ENCODE measurements around the gene CBL. TPM values are rescaled to one million over a fixed set of nuclear protein-coding genes. Genes with fewer than 3 reads are reported as not detected.

Gene CBL
- total RNA-seq, 1 experiment from 2014 or later = 52.7 TPM

GRCh38 chr11:119322360-119322739 is 116.2 kb downstream of the CBL start:
- Histone ChIP-seq H3K36me3 (ENCODE audit: control insufficient read depth, insufficient read depth, low read length) (no peaks in the 10 kb centered on the region), H3K4me3 (ENCODE audit: low read depth, low read length) (no peak overlapping the region), H3K9me3 (no peaks in the 10 kb centered on the region), H3K4me1 (peaks cover 25% of the 10 kb centered on the region), H3K27me3 (replicated peaks; ENCODE audit: control insufficient read depth, insufficient read depth, low read length) (no peaks in the 10 kb centered on the region)
- Mint-ChIP-seq H3K27me3 (ENCODE audit: insufficient read depth, unreplicated experiment) (no peaks in the 10 kb centered on the region), H3K4me3 (ENCODE audit: unreplicated experiment) (no peak overlapping the region), H3K36me3 (ENCODE audit: insufficient read depth, unreplicated experiment) (no peaks in the 10 kb centered on the region), H3K9me3 (ENCODE audit: unreplicated experiment) (no peaks in the 10 kb centered on the region), H3K27ac (ENCODE audit: unreplicated experiment) (no peak overlapping the region), H3K4me1 (ENCODE audit: low read depth, unreplicated experiment) (no peaks in the 10 kb centered on the region)
- intact Hi-C loops (cut with micrococcal nuclease; ENCODE audit: unreplicated experiment) = no loop called here
- TF ChIP-seq CTCF (IDR thresholded peaks at IDR 0.05; ENCODE audit: insufficient read depth in 1 of 2, low read depth in 1 of 2, low read length in 1 of 2, severe bottlenecking in 1 of 2, unreplicated experiment in 1 of 2) = peak in 1 of 2 experiments; percentile 7
- BruUV-seq (replicated peaks) = no TSS peak
- CTCF ChIA-PET = interaction anchor here (0.7 to 4.1 kb wide), 14 partner anchors 9 to 152 kb away, joined by 3 to 51 read pairs (median 6); partner anchors contain the start of genes CBL, RNF26 and USP2
- POLR2A ChIA-PET = interaction anchor here (0.5 kb wide), 1 partner anchor 16 kb away, joined by 4 read pairs; no protein-coding TSS in a partner anchor
- peak; percentile 6 to 19 for DNase-seq

GRCh38 chr11:119322921-119323531 is 116.9 kb downstream of the CBL start:
- no TSS peak for BruUV-seq (replicated peaks)

DNA sequence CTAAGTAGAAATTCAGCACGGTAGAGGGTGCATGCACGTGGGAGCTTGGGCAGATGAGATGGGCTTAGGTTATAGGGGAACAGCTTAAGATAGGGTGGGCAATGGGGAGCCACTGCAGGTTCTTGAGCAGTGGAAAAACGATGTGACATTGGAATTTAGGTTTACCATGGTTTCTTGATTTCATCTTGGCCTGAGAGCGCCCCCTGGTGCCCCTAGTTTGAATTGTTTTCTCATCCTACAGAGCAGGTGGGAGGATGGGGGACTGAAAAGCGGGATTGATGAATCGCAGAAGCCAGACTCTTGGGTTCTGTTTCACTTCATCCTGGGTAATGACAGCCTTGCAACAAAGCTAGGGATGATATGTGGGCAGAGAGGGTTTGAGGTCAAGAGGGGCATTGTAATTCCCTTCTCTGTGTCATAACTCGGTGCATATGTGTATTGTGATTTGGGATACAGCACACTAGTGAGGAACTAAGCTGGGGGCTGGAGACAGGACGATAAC is 117.4 kb downstream of the CBL start:
- peak; percentile 84 to 95 for TF ChIP-seq CTCF (IDR thresholded peaks at IDR 0.05; ENCODE audit: insufficient read depth in 1 of 2, low read depth in 1 of 2, low read length in 1 of 2, severe bottlenecking in 1 of 2, unreplicated experiment in 1 of 2)
- Mint-ChIP-seq H3K4me3 (ENCODE audit: unreplicated experiment) (no peak overlapping the region), H3K36me3 (ENCODE audit: insufficient read depth, unreplicated experiment) (no peaks in the 10 kb centered on the region), H3K9me3 (ENCODE audit: unreplicated experiment) (no peaks in the 10 kb centered on the region), H3K4me1 (ENCODE audit: low read depth, unreplicated experiment) (no peaks in the 10 kb centered on the region), H3K27me3 (ENCODE audit: insufficient read depth, unreplicated experiment) (no peaks in the 10 kb centered on the region), H3K27ac (ENCODE audit: unreplicated experiment) (no peak overlapping the region)
- DNase-seq = peak; percentile 82 to 89
- ChIA-PET CTCF (interaction anchor here (0.5 to 4.1 kb wide), 15 partner anchors 8 to 280 kb away, joined by 3 to 51 read pairs (median 5); partner anchors contain the start of genes CBL, DPAGT1, RNF26 and USP2), POLR2A (no interaction called here)
- Histone ChIP-seq H3K4me3 (ENCODE audit: low read depth, low read length) (no peak overlapping the region), H3K36me3 (ENCODE audit: control insufficient read depth, insufficient read depth, low read length) (no peaks in the 10 kb centered on the region), H3K9me3 (no peaks in the 10 kb centered on the region), H3K27me3 (replicated peaks; ENCODE audit: control insufficient read depth, insufficient read depth, low read length) (no peaks in the 10 kb centered on the region), H3K4me1 (peaks cover 24% of the 10 kb centered on the region)
- intact Hi-C loops (cut with micrococcal nuclease; ENCODE audit: unreplicated experiment) = loop anchor here (1.0 kb wide), 1 partner anchor 178 kb away; no protein-coding TSS in a partner anchor
- no TSS peak for BruUV-seq (replicated peaks)

More at GRCh38 chr11:119322921-119323531, 116.9 kb downstream of the CBL start:
- no peak for DNase-seq
- H3K4me3 Mint-ChIP-seq (ENCODE audit: unreplicated experiment) = no peak overlapping the region
- CTCF ChIA-PET = interaction anchor here (0.5 to 4.1 kb wide), 14 partner anchors 8 to 279 kb away, joined by 3 to 51 read pairs (median 8); partner anchors contain the start of genes CBL, RNF26 and USP2
- TF ChIP-seq CTCF (IDR thresholded peaks at IDR 0.05; ENCODE audit: insufficient read depth in 1 of 2, low read depth in 1 of 2, low read length in 1 of 2, severe bottlenecking in 1 of 2, unreplicated experiment in 1 of 2) = no peak
- no peaks in the 10 kb centered on the region for H3K9me3 Mint-ChIP-seq (ENCODE audit: unreplicated experiment)
- H3K36me3 ChIP-seq (ENCODE audit: control insufficient read depth, insufficient read depth, low read length) = no peaks in the 10 kb centered on the region
- H3K4me3 ChIP-seq (ENCODE audit: low read depth, low read length) = no peak overlapping the region
- no peaks in the 10 kb centered on the region for H3K36me3 Mint-ChIP-seq (ENCODE audit: insufficient read depth, unreplicated experiment)
- H3K27me3 ChIP-seq (replicated peaks; ENCODE audit: control insufficient read depth, insufficient read depth, low read length) = no peaks in the 10 kb centered on the region
- intact Hi-C loops (cut with micrococcal nuclease; ENCODE audit: unreplicated experiment) = loop anchor here (1.0 kb wide), 1 partner anchor 178 kb away; no protein-coding TSS in a partner anchor
- no peak overlapping the region for H3K27ac Mint-ChIP-seq (ENCODE audit: unreplicated experiment)
- POLR2A ChIA-PET = no interaction called here
- peaks cover 25% of the 10 kb centered on the region for H3K4me1 ChIP-seq
- no peaks in the 10 kb centered on the region for H3K27me3 Mint-ChIP-seq (ENCODE audit: insufficient read depth, unreplicated experiment)
- H3K4me1 Mint-ChIP-seq (ENCODE audit: low read depth, unreplicated experiment) = no peaks in the 10 kb centered on the region
- no peaks in the 10 kb centered on the region for H3K9me3 ChIP-seq
